Prostate gland (tissue), 2 donors: Measurements from ENCODE around the gene LRFN3.

Experiments
- POLR2AphosphoS5 ChIP-seq: sonication (generic); formaldehyde crosslinking; IDR thresholded peaks from one replicate; pipeline ENCODE4 v1.6.1; 2017; ENCODE audit warnings: antibody characterized with exemption
- TF ChIP-seq, protein P1 (sequence below), 4 experiments: fragments of 200-600 bp in 2 of 4; fragments of 450-650 bp in 2 of 4; sonication (generic) in 2 of 4; IDR thresholded peaks; 1 replicate in 3 of 4; 2 replicates in 1 of 4; pipeline ENCODE4 v1.5.1; 2016 to 2019; ENCODE audit warnings: antibody characterized with exemption in 4 of 4, mild to moderate bottlenecking in 2 of 4, moderate library complexity in 2 of 4

GRCh38 chr19:35959968-35960320, 23.8 kb downstream of the LRFN3 start:
- TF ChIP-seq, protein P1, sequence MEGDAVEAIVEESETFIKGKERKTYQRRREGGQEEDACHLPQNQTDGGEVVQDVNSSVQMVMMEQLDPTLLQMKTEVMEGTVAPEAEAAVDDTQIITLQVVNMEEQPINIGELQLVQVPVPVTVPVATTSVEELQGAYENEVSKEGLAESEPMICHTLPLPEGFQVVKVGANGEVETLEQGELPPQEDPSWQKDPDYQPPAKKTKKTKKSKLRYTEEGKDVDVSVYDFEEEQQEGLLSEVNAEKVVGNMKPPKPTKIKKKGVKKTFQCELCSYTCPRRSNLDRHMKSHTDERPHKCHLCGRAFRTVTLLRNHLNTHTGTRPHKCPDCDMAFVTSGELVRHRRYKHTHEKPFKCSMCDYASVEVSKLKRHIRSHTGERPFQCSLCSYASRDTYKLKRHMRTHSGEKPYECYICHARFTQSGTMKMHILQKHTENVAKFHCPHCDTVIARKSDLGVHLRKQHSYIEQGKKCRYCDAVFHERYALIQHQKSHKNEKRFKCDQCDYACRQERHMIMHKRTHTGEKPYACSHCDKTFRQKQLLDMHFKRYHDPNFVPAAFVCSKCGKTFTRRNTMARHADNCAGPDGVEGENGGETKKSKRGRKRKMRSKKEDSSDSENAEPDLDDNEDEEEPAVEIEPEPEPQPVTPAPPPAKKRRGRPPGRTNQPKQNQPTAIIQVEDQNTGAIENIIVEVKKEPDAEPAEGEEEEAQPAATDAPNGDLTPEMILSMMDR (IDR thresholded peaks at IDR 0.05) = no peak
- TF ChIP-seq POLR2AphosphoS5 = no peak
